Tibial artery (tissue), 4 donors: ENCODE measurements around the gene SDCCAG8.

Experiments used
- DNase-seq, 2 donors: peaks; one replicate each; pipeline ENCODE4 v3.0.0-alpha.2; 2019
- H3K27ac ChIP-seq, 2 donors: fragments of 200-600 bp; sonication (generic) in 1 of 2; 1 replicate in 1 of 2; 2 replicates in 1 of 2; pipeline ENCODE4 v1.5.1; 2018 to 2019; ENCODE audit warnings: mild to moderate bottlenecking in 1 of 2
- H3K27me3 ChIP-seq, 2 donors: fragments of 200-600 bp; sonication (generic) in 1 of 2; one replicate each; pipeline versions ENCODE4 v1.5.1 to v1.6.0; 2016 to 2019
- H3K36me3 ChIP-seq, 3 donors: fragments of 200-600 bp; sonication (generic) in 2 of 3; one replicate each; pipeline ENCODE4 v1.5.1; 2016 to 2019; ENCODE audit warnings: mild to moderate bottlenecking in 2 of 3
- H3K4me1 ChIP-seq, 4 donors: fragments of 200-600 bp; sonication (generic) in 2 of 4; 1 replicate in 3 of 4; 2 replicates in 1 of 4; pipeline ENCODE4 v1.5.1; 2016 to 2019
- H3K4me3 ChIP-seq, 2 donors: fragments of 200-600 bp; sonication (generic) in 1 of 2; 1 replicate in 1 of 2; 2 replicates in 1 of 2; pipeline ENCODE4 v1.5.1; 2018 to 2019; ENCODE audit warnings: mild to moderate bottlenecking in 2 of 2
- H3K9me3 ChIP-seq, 3 donors: fragments of 200-600 bp; sonication (generic) in 1 of 3; one replicate each; pipeline ENCODE4 v1.5.1; 2016 to 2019
- CTCF ChIP-seq, 2 experiments: fragments of 200-600 bp in 1 of 2; fragments of 450-650 bp in 1 of 2; IDR thresholded peaks; one replicate each; pipeline ENCODE4 v1.5.1; 2017 to 2019; ENCODE audit warnings: antibody characterized with exemption in 2 of 2, mild to moderate bottlenecking in 1 of 2, moderate library complexity in 1 of 2
- intact Hi-C: fragments of 100-400 bp; cut with DNase I; formaldehyde crosslinking; loops from one replicate; pipeline ENCODE4 v1.15.0; 2023; ENCODE audit warnings: low total_unique reads

SDCCAG8 gene

GRCh38 chr1:243364866-243365265 is 109.0 kb downstream of the SDCCAG8 start:
- H3K9me3 ChIP-seq: no peaks in the 10 kb centered on the region
- H3K27ac ChIP-seq: no peak overlapping the region
- H3K4me3 ChIP-seq: no peak overlapping the region
- H3K36me3 ChIP-seq: peaks cover 0 to 21% (median 0%) of the 10 kb centered on the region in 3 donors
- H3K4me1 ChIP-seq: no peaks in the 10 kb centered on the region
- no peaks in the 10 kb centered on the region for H3K27me3 ChIP-seq
- no peak for TF ChIP-seq CTCF (IDR thresholded peaks at IDR 0.05)
- no peak for DNase-seq
- intact Hi-C loops: no loop called here

GRCh38 chr1:243367314-243367713 is 111.5 kb downstream of the SDCCAG8 start:
- Histone ChIP-seq H3K27ac (no peak overlapping the region), H3K4me3 (no peak overlapping the region), H3K27me3 (no peaks in the 10 kb centered on the region), H3K4me1 (no peaks in the 10 kb centered on the region), H3K36me3 (peaks cover 0 to 5% (median 0%) of the 10 kb centered on the region in 3 donors), H3K9me3 (no peaks in the 10 kb centered on the region)
- TF ChIP-seq CTCF (IDR thresholded peaks at IDR 0.05): no peak
- no peak for DNase-seq
- intact Hi-C loops: no loop called here

GRCh38 chr1:243374412-243374811 is 118.6 kb downstream of the SDCCAG8 start:
- Histone ChIP-seq H3K27me3 (no peaks in the 10 kb centered on the region), H3K4me1 (no peaks in the 10 kb centered on the region), H3K36me3 (peaks cover 0 to 11% (median 0%) of the 10 kb centered on the region in 3 donors), H3K9me3 (peaks cover 0 to 11% (median 0%) of the 10 kb centered on the region in 3 donors), H3K4me3 (no peak overlapping the region), H3K27ac (no peak overlapping the region)
- TF ChIP-seq CTCF (IDR thresholded peaks at IDR 0.05): no peak
- no peak for DNase-seq
- intact Hi-C loops: no loop called here

- intact Hi-C loops: no loop called here
- H3K9me3 ChIP-seq: peaks cover 0 to 11% (median 0%) of the 10 kb centered on the region in 3 donors
- H3K27ac ChIP-seq: no peak overlapping the region
- H3K4me3 ChIP-seq: no peak overlapping the region
- H3K36me3 ChIP-seq: peaks cover 4 to 12% (median 4%) of the 10 kb centered on the region in 3 donors
- no peaks in the 10 kb centered on the region for H3K27me3 ChIP-seq
- no peak for TF ChIP-seq CTCF (IDR thresholded peaks at IDR 0.05)
- DNase-seq: no peak
- H3K4me1 ChIP-seq: no peaks in the 10 kb centered on the region
Observed at GRCh38 chr1:243375596-243375995, 119.8 kb downstream of the SDCCAG8 start.

- intact Hi-C loops: no loop called here
- no peak overlapping the region for H3K4me3 ChIP-seq
- peaks cover 0 to 6% (median 0%) of the 10 kb centered on the region in 3 donors for H3K9me3 ChIP-seq
- H3K27me3 ChIP-seq: no peaks in the 10 kb centered on the region
- no peak for DNase-seq
- H3K4me1 ChIP-seq: no peaks in the 10 kb centered on the region
- peaks cover 12 to 21% (median 13%) of the 10 kb centered on the region in 3 donors for H3K36me3 ChIP-seq
- TF ChIP-seq CTCF (IDR thresholded peaks at IDR 0.05): no peak
- no peak overlapping the region for H3K27ac ChIP-seq
Observed at GRCh38 chr1:243378669-243379068, 122.8 kb downstream of the SDCCAG8 start.

- Histone ChIP-seq H3K36me3 (peaks cover 12 to 21% (median 13%) of the 10 kb centered on the region in 3 donors), H3K4me1 (no peaks in the 10 kb centered on the region), H3K9me3 (peaks cover 0 to under 1% (median 0%) of the 10 kb centered on the region in 3 donors), H3K4me3 (no peak overlapping the region), H3K27me3 (no peaks in the 10 kb centered on the region), H3K27ac (no peak overlapping the region)
- intact Hi-C loops: no loop called here
- DNase-seq: no peak
- TF ChIP-seq CTCF (IDR thresholded peaks at IDR 0.05): no peak
Observed at GRCh38 chr1:243379208-243379607, 123.4 kb downstream of the SDCCAG8 start.
